GM23338 (cell line): ENCODE measurements around the gene CDK5R2. TPM values are rescaled to one million over a fixed set of nuclear protein-coding genes. Genes with fewer than 3 reads are reported as not detected.
A peak's percentile ranks its signal among the peaks of the same experiment; 100 is the strongest.

ENCODE experiments used
- ATAC-seq: fragments of 200-7000 bp; cut with Tn5 transposase; 3 replicates; pipeline ENCODE4 v1.9.1; 2020
- DNase-seq: peaks from one replicate; pipeline ENCODE4 v3.0.0-alpha.2; 2015; ENCODE audit warnings: low spot score
- H2AFZ ChIP-seq: fragments of 200-600 bp; sonication (generic); 2 replicates; pipeline ENCODE4 v1.8.0; 2016; ENCODE audit warnings: antibody characterized with exemption, mild to moderate bottlenecking, moderate library complexity
- H3F3A ChIP-seq: fragments of 200-600 bp; sonication (generic); replicated peaks from 2 replicates; pipeline ENCODE4 v1.8.0; 2017; ENCODE audit warnings: antibody characterized with exemption, mixed run types, low read depth
- H3K27ac ChIP-seq: fragments of 200-600 bp; sonication (generic); 2 replicates; pipeline ENCODE4 v1.6.1; 2016; ENCODE audit warnings: low read depth
- H3K27me3 ChIP-seq: fragments of 200-600 bp; sonication (generic); 2 replicates; pipeline ENCODE4 v1.8.0; 2016; ENCODE audit warnings: mild to moderate bottlenecking, mixed run types, moderate library complexity; ENCODE audit not compliant: insufficient read depth
- H3K36me3 ChIP-seq: fragments of 200-600 bp; sonication (generic); 2 replicates; pipeline ENCODE4 v1.8.0; 2016; ENCODE audit warnings: mild to moderate bottlenecking; ENCODE audit not compliant: insufficient read depth
- H3K4me1 ChIP-seq: fragments of 200-600 bp; sonication (generic); 2 replicates; pipeline ENCODE4 v1.8.0; 2016; ENCODE audit warnings: mild to moderate bottlenecking, moderate library complexity; ENCODE audit not compliant: insufficient read depth
- H3K4me2 ChIP-seq: fragments of 200-600 bp; sonication (generic); 2 replicates; pipeline ENCODE4 v1.7.1; 2017; ENCODE audit warnings: mixed run types
- H3K4me3 ChIP-seq: fragments of 200-600 bp; sonication (generic); 2 replicates; pipeline ENCODE4 v1.6.1; 2016; ENCODE audit warnings: mixed run types
- H3K79me2 ChIP-seq: fragments of 200-600 bp; sonication (generic); replicated peaks from 2 replicates; pipeline ENCODE4 v1.8.0; 2017; ENCODE audit warnings: mild to moderate bottlenecking; ENCODE audit not compliant: insufficient read depth
- H3K9me2 ChIP-seq: fragments of 200-600 bp; sonication (generic); 2 replicates; pipeline ENCODE4 v1.8.0; 2017; ENCODE audit not compliant: insufficient read depth
- H4K20me1 ChIP-seq: fragments of 200-600 bp; sonication (generic); replicated peaks from 2 replicates; pipeline ENCODE4 v1.8.0; 2017; ENCODE audit warnings: mild to moderate bottlenecking; ENCODE audit not compliant: insufficient read depth
- H3K27ac Mint-ChIP-seq: 2 replicates; pipeline ENCODE4 v1.8.0; 2020; ENCODE audit warnings: inconsistent platforms, mild to moderate bottlenecking, moderate library complexity, mixed read lengths
- H3K27me3 Mint-ChIP-seq: 3 replicates; pipeline ENCODE4 v1.8.0; 2022; ENCODE audit warnings: low read depth, mild to moderate bottlenecking, moderate library complexity, mixed read lengths, inconsistent platforms; ENCODE audit not compliant: insufficient read depth, poor library complexity
- H3K36me3 Mint-ChIP-seq: 3 replicates; pipeline ENCODE4 v1.8.0; 2021; ENCODE audit warnings: low read depth, mild to moderate bottlenecking, inconsistent platforms, moderate library complexity, mixed read lengths
- H3K4me1 Mint-ChIP-seq: 3 replicates; pipeline ENCODE4 v1.8.0; 2020; ENCODE audit warnings: mild to moderate bottlenecking, inconsistent platforms, mixed read lengths
- H3K4me3 Mint-ChIP-seq: 3 replicates; pipeline ENCODE4 v1.8.0; 2021; ENCODE audit warnings: moderate library complexity, mild to moderate bottlenecking, inconsistent platforms, mixed read lengths
- H3K9me3 Mint-ChIP-seq: 3 replicates; pipeline ENCODE4 v1.8.0; 2020; ENCODE audit warnings: moderate library complexity, mild to moderate bottlenecking, inconsistent platforms, mixed read lengths
- CREB1 ChIP-seq: fragments of 250-450 bp; sonication (Bioruptor Pico); IDR thresholded peaks from 2 replicates; pipeline ENCODE4 v1.5.0; 2020; ENCODE audit warnings: low read depth, mild to moderate bottlenecking, moderate library complexity
- EZH2 ChIP-seq: fragments of 200-600 bp; sonication (generic); IDR thresholded peaks from one replicate; pipeline ENCODE4 v1.8.0; 2017; ENCODE audit warnings: antibody characterized with exemption, mild to moderate bottlenecking, low read depth; ENCODE audit not compliant: unreplicated experiment
- EZH2phosphoT487 ChIP-seq: fragments of 200-600 bp; sonication (generic); IDR thresholded peaks from one replicate; pipeline ENCODE4 v1.8.1; 2018; ENCODE audit warnings: antibody characterized with exemption; ENCODE audit not compliant: unreplicated experiment
- JUNB ChIP-seq: IDR thresholded peaks from one replicate; pipeline ENCODE4 v1.6.1; 2016; ENCODE audit warnings: antibody characterized with exemption; ENCODE audit not compliant: unreplicated experiment
- NANOG ChIP-seq: IDR thresholded peaks from 2 replicates; pipeline ENCODE4 v1.6.1; 2016; ENCODE audit warnings: antibody characterized with exemption, borderline replicate concordance
- POLR2AphosphoS5 ChIP-seq: IDR thresholded peaks from 2 replicates; pipeline ENCODE4 v1.6.1; 2016; ENCODE audit warnings: antibody characterized with exemption, low read depth
- STAT1 ChIP-seq: IDR thresholded peaks from one replicate; pipeline ENCODE4 v1.6.1; 2016; ENCODE audit warnings: antibody characterized with exemption; ENCODE audit not compliant: unreplicated experiment
- ZNF114 ChIP-seq: fragments of 250-450 bp; sonication (Bioruptor Pico); IDR thresholded peaks from 2 replicates; pipeline ENCODE4 v1.5.0; 2020; ENCODE audit warnings: mild to moderate bottlenecking, moderate library complexity
- ZNF331 ChIP-seq: fragments of 250-450 bp; sonication (Bioruptor Pico); IDR thresholded peaks from 2 replicates; pipeline ENCODE4 v1.5.0; 2020; ENCODE audit warnings: low read depth, mild to moderate bottlenecking, moderate library complexity
- polyA plus RNA-seq: library from polyadenylated mRNA; unstranded; fragments of >200 nt; fragmentation: Nextera tagmentation; extraction: Ambion mirVana; gene quantifications from 2 replicates; pipeline ENCODE4 v1.2.1, GENCODE V29; 2016
- total RNA-seq: library from RNA; depleted of rRNA; stranded (reverse); fragments of >200 nt; shearing (Covaris generic); gene quantifications from 2 replicates; pipeline ENCODE4 v1.2.3, GENCODE V29; 2014
- TF ChIP-seq, protein P1 (sequence below), 2 experiments: fragments of 200-600 bp in 1 of 2; sonication (generic) in 1 of 2; conservative IDR thresholded peaks; 2 replicates each; pipeline versions ENCODE4 v1.5.1 to v1.6.1; 2016 to 2017; ENCODE audit warnings: antibody characterized with exemption in 2 of 2, low read depth in 2 of 2, mild to moderate bottlenecking in 2 of 2, moderate library complexity in 1 of 2
- TF ChIP-seq, protein P2 (sequence below): IDR thresholded peaks from 2 replicates; pipeline ENCODE4 v1.6.1; 2016; ENCODE audit warnings: antibody characterized with exemption
- TF ChIP-seq, protein P3 (sequence below): fragments of 250-450 bp; sonication (Bioruptor Pico); IDR thresholded peaks from 2 replicates; pipeline ENCODE4 v1.5.0; 2020; ENCODE audit warnings: mild to moderate bottlenecking, moderate library complexity
- TF ChIP-seq, protein P4 (sequence below): IDR thresholded peaks from one replicate; pipeline ENCODE4 v1.6.1; 2018; ENCODE audit warnings: antibody characterized with exemption; ENCODE audit not compliant: unreplicated experiment

The CDK5R2 gene
- total and polyA plus RNA-seq, 2 experiments from 2014 or later, result 0.56 TPM; not detected in 1

DNA sequence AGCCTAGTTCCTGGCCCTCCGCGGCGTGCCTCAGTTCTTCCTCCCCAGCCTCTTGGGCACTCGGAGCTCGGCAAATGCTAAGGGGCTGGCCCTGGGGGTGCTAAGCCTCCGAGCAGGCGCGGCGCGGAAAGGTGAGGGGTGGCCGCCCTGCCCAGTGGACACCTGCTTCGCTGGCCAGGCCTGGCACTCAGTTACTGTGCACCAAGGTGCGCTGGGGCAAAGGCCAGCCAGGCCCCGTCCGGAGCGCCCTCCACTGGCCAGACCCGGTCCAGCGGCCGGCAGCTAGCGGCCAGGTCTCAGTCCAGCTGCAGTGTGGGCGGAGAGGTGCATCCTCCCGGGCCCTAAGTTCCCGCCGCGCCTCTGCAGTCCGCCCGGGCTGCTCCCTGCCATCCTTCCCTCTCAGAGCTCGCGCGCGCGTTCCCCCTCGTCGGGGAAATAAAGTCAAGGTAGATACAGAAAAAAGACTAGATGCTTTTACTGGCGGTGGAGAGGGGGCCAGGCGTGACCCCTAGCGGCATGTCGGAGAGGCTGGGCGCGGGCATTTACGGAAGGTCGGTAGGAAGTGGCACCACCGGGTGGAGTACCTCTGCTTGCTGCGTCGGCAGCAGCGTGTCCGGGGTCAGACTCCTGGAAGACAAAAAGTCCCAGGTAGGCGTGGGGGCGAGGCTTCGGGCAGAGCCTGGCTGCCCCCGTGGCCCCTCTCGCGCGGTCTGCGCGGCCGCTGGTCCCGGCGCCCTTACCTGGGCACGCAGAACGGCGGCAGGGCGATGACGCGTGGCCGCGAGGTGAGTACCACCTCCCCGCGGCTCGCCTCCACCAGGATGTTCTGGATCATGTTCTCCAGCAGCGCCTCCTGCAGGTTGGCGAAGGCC, 43.2 kb downstream of the CDK5R2 start:
- DNase-seq, result peak; percentile 95
- Histone ChIP-seq H3K4me1 (peaks cover 37% of the 10 kb centered on the region), H3F3A (0 out of 2 replicates have a peak, but pooled peaks cover 6% of the 10 kb centered on the region), H2AFZ (peak overlapping the region; percentile 93), H3K4me3 (peak overlapping the region; percentile 72), H3K9me2 (no peaks in the 10 kb centered on the region), H3K36me3 (no peaks in the 10 kb centered on the region), H3K27me3 (peaks cover 98% of the 10 kb centered on the region), H3K27ac (no peak overlapping the region), H4K20me1 (peaks cover 4% of the 10 kb centered on the region; the same call in 1 of the 2 replicates), H3K4me2 (peak overlapping the region; percentile 90), H3K79me2 (no peaks in the 10 kb centered on the region)
- Mint-ChIP-seq H3K27me3 (peaks cover 81% of the 10 kb centered on the region), H3K4me1 (peaks cover 24% of the 10 kb centered on the region), H3K4me3 (peak overlapping the region; percentile 86), H3K27ac (no peak overlapping the region), H3K36me3 (no peaks in the 10 kb centered on the region; the same call in 2 of the 3 replicates), H3K9me3 (peaks cover 2% of the 10 kb centered on the region; the same call in 1 of the 3 replicates)
- TF ChIP-seq NANOG (no peak), CREB1 (CRISPR knock-in tag) (peak; percentile 61), EZH2phosphoT487 (no peak), STAT1 (no peak), ZNF331 (CRISPR knock-in tag) (no peak), POLR2AphosphoS5 (0 out of 2 replicates have a peak, but pooled peaks have one; percentile 29), ZNF114 (no peak), EZH2 (peak; percentile 59), JUNB (no peak)
- TF ChIP-seq, protein P1, sequence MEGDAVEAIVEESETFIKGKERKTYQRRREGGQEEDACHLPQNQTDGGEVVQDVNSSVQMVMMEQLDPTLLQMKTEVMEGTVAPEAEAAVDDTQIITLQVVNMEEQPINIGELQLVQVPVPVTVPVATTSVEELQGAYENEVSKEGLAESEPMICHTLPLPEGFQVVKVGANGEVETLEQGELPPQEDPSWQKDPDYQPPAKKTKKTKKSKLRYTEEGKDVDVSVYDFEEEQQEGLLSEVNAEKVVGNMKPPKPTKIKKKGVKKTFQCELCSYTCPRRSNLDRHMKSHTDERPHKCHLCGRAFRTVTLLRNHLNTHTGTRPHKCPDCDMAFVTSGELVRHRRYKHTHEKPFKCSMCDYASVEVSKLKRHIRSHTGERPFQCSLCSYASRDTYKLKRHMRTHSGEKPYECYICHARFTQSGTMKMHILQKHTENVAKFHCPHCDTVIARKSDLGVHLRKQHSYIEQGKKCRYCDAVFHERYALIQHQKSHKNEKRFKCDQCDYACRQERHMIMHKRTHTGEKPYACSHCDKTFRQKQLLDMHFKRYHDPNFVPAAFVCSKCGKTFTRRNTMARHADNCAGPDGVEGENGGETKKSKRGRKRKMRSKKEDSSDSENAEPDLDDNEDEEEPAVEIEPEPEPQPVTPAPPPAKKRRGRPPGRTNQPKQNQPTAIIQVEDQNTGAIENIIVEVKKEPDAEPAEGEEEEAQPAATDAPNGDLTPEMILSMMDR (conservative IDR thresholded peaks at IDR 0.05; ENCODE audit: low read depth in 2 of 2), result peak; percentile 64 to 87
- TF ChIP-seq, protein P2, sequence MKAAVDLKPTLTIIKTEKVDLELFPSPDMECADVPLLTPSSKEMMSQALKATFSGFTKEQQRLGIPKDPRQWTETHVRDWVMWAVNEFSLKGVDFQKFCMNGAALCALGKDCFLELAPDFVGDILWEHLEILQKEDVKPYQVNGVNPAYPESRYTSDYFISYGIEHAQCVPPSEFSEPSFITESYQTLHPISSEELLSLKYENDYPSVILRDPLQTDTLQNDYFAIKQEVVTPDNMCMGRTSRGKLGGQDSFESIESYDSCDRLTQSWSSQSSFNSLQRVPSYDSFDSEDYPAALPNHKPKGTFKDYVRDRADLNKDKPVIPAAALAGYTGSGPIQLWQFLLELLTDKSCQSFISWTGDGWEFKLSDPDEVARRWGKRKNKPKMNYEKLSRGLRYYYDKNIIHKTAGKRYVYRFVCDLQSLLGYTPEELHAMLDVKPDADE, result no peak
- TF ChIP-seq, protein P3, sequence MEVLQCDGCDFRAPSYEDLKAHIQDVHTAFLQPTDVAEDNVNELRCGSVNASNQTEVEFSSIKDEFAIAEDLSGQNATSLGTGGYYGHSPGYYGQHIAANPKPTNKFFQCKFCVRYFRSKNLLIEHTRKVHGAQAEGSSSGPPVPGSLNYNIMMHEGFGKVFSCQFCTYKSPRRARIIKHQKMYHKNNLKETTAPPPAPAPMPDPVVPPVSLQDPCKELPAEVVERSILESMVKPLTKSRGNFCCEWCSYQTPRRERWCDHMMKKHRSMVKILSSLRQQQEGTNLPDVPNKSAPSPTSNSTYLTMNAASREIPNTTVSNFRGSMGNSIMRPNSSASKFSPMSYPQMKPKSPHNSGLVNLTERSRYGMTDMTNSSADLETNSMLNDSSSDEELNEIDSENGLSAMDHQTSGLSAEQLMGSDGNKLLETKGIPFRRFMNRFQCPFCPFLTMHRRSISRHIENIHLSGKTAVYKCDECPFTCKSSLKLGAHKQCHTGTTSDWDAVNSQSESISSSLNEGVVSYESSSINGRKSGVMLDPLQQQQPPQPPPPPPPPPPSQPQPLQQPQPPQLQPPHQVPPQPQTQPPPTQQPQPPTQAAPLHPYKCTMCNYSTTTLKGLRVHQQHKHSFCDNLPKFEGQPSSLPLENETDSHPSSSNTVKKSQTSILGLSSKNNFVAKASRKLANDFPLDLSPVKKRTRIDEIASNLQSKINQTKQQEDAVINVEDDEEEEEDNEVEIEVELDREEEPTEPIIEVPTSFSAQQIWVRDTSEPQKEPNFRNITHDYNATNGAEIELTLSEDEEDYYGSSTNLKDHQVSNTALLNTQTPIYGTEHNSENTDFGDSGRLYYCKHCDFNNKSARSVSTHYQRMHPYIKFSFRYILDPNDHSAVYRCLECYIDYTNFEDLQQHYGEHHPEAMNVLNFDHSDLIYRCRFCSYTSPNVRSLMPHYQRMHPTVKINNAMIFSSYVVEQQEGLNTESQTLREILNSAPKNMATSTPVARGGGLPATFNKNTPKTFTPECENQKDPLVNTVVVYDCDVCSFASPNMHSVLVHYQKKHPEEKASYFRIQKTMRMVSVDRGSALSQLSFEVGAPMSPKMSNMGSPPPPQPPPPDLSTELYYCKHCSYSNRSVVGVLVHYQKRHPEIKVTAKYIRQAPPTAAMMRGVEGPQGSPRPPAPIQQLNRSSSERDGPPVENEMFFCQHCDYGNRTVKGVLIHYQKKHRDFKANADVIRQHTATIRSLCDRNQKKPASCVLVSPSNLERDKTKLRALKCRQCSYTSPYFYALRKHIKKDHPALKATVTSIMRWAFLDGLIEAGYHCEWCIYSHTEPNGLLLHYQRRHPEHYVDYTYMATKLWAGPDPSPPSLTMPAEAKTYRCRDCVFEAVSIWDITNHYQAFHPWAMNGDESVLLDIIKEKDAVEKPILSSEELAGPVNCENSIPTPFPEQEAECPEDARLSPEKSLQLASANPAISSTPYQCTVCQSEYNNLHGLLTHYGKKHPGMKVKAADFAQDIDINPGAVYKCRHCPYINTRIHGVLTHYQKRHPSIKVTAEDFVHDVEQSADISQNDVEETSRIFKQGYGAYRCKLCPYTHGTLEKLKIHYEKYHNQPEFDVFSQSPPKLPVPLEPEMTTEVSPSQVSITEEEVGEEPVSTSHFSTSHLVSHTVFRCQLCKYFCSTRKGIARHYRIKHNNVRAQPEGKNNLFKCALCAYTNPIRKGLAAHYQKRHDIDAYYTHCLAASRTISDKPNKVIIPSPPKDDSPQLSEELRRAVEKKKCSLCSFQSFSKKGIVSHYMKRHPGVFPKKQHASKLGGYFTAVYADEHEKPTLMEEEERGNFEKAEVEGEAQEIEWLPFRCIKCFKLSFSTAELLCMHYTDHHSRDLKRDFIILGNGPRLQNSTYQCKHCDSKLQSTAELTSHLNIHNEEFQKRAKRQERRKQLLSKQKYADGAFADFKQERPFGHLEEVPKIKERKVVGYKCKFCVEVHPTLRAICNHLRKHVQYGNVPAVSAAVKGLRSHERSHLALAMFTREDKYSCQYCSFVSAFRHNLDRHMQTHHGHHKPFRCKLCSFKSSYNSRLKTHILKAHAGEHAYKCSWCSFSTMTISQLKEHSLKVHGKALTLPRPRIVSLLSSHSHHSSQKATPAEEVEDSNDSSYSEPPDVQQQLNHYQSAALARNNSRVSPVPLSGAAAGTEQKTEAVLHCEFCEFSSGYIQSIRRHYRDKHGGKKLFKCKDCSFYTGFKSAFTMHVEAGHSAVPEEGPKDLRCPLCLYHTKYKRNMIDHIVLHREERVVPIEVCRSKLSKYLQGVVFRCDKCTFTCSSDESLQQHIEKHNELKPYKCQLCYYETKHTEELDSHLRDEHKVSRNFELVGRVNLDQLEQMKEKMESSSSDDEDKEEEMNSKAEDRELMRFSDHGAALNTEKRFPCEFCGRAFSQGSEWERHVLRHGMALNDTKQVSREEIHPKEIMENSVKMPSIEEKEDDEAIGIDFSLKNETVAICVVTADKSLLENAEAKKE (CRISPR knock-in tag), result no peak
- TF ChIP-seq, protein P4, sequence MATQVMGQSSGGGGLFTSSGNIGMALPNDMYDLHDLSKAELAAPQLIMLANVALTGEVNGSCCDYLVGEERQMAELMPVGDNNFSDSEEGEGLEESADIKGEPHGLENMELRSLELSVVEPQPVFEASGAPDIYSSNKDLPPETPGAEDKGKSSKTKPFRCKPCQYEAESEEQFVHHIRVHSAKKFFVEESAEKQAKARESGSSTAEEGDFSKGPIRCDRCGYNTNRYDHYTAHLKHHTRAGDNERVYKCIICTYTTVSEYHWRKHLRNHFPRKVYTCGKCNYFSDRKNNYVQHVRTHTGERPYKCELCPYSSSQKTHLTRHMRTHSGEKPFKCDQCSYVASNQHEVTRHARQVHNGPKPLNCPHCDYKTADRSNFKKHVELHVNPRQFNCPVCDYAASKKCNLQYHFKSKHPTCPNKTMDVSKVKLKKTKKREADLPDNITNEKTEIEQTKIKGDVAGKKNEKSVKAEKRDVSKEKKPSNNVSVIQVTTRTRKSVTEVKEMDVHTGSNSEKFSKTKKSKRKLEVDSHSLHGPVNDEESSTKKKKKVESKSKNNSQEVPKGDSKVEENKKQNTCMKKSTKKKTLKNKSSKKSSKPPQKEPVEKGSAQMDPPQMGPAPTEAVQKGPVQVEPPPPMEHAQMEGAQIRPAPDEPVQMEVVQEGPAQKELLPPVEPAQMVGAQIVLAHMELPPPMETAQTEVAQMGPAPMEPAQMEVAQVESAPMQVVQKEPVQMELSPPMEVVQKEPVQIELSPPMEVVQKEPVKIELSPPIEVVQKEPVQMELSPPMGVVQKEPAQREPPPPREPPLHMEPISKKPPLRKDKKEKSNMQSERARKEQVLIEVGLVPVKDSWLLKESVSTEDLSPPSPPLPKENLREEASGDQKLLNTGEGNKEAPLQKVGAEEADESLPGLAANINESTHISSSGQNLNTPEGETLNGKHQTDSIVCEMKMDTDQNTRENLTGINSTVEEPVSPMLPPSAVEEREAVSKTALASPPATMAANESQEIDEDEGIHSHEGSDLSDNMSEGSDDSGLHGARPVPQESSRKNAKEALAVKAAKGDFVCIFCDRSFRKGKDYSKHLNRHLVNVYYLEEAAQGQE, result peak; percentile 20
- peak; percentile 65 for ATAC-seq
